SK-N-MC (cell line): Measurements from ENCODE around the gene A4GALT.

Experiments
- EZH2 ChIP-seq: fragments of 200-600 bp; sonication (generic); IDR thresholded peaks from one replicate; pipeline ENCODE4 v1.6.1; 2017; ENCODE audit warnings: antibody characterized with exemption
- POLR2AphosphoS5 ChIP-seq: IDR thresholded peaks from 2 replicates; pipeline ENCODE4 v1.6.1; 2012; ENCODE audit warnings: mild to moderate bottlenecking, low read depth, low read length, borderline replicate concordance

DNA sequence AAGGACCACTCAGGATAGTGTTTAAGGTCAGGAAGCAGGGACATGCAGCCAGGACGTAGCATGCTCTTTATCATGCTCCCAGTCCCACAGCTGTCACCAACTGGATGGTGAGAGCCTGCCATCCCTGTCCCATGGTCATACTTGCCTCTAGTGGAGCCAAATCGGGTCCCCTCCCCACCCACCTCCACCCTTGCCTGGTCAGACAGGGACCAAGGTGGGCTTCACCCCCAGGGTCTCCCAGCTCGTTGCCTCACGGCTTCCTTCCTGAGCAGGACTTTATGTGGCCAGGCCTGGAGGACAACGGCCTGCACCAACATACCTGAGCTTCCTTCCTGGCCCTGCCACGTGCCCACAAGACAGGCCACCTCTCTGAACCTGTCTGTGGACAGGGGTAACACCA lies 19.8 kb downstream of the A4GALT start:
- TF ChIP-seq POLR2AphosphoS5 (no peak), EZH2 (no peak)
